Gastroesophageal sphincter (tissue), 3 donors: ENCODE measurements around the gene LRRC49.

ENCODE experiments used
- CTCF ChIP-seq, 4 experiments: fragments of 200-600 bp in 2 of 4; fragments of 450-650 bp in 2 of 4; sonication (generic) in 1 of 4; IDR thresholded peaks; one replicate each; pipeline ENCODE4 v1.5.1; 2017 to 2019; ENCODE audit warnings: antibody characterized with exemption in 4 of 4, mild to moderate bottlenecking in 2 of 4, moderate library complexity in 2 of 4
- POLR2A ChIP-seq, 2 donors: fragments of 450-650 bp; IDR thresholded peaks; one replicate each; pipeline ENCODE4 v1.6.1; 2017; ENCODE audit warnings: antibody characterized with exemption in 2 of 2, mild to moderate bottlenecking in 2 of 2, moderate library complexity in 1 of 2
- POLR2AphosphoS5 ChIP-seq: sonication (generic); formaldehyde crosslinking; IDR thresholded peaks from one replicate; pipeline ENCODE4 v1.6.1; 2017; ENCODE audit warnings: antibody characterized with exemption

- TF ChIP-seq CTCF (IDR thresholded peaks at IDR 0.05), result no peak
- no peak for TF ChIP-seq POLR2AphosphoS5
- TF ChIP-seq POLR2A (IDR thresholded peaks at IDR 0.05), result no peak
These were observed 195.5 kb downstream of the LRRC49 start for GRCh38 chr15:71088155-71088554.
